Peyer's patch (tissue), 4 donors: ENCODE measurements around the gene RUNDC1.

ENCODE experiments used
- POLR2A ChIP-seq, 2 donors: fragments of 450-650 bp; IDR thresholded peaks; one replicate each; pipeline ENCODE4 v1.5.1; 2017; ENCODE audit warnings: antibody characterized with exemption in 2 of 2, mild to moderate bottlenecking in 2 of 2, moderate library complexity in 2 of 2
- TF ChIP-seq, protein P1 (sequence below), 6 experiments: fragments of 450-650 bp in 4 of 6; fragments of 200-600 bp in 2 of 6; sonication (generic) in 1 of 6; IDR thresholded peaks; one replicate each; pipeline ENCODE4 v1.5.1; 2017 to 2019; ENCODE audit warnings: antibody characterized with exemption in 6 of 6, mild to moderate bottlenecking in 3 of 6, moderate library complexity in 1 of 6

DNA sequence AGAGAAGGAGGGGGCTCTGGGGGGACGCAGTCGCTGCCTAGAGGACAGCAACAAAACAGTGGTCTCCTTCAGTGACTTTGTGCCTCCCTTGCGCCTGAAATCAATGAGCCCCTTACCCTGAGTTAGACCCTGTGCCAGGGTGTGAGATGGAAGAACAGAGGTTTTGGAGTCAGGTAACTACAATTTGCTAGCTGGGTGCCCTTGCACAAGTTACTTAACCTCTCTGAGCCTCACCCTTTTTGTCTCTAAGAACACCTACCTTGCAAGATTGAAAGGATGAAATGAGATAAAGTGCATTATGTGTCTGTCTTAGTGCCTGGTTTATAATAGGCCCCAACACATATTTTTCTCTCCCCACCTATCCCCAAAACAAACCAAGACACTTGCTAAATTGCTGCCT lies 54.5 kb downstream of the RUNDC1 start:
- TF ChIP-seq, protein P1, sequence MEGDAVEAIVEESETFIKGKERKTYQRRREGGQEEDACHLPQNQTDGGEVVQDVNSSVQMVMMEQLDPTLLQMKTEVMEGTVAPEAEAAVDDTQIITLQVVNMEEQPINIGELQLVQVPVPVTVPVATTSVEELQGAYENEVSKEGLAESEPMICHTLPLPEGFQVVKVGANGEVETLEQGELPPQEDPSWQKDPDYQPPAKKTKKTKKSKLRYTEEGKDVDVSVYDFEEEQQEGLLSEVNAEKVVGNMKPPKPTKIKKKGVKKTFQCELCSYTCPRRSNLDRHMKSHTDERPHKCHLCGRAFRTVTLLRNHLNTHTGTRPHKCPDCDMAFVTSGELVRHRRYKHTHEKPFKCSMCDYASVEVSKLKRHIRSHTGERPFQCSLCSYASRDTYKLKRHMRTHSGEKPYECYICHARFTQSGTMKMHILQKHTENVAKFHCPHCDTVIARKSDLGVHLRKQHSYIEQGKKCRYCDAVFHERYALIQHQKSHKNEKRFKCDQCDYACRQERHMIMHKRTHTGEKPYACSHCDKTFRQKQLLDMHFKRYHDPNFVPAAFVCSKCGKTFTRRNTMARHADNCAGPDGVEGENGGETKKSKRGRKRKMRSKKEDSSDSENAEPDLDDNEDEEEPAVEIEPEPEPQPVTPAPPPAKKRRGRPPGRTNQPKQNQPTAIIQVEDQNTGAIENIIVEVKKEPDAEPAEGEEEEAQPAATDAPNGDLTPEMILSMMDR (IDR thresholded peaks at IDR 0.05) = no peak
- TF ChIP-seq POLR2A (IDR thresholded peaks at IDR 0.05) = no peak
